Psoas muscle (tissue), 8 donors: Measurements from ENCODE around the gene PLA2G4B. TPM values are rescaled to one million over a fixed set of nuclear protein-coding genes. Genes with fewer than 3 reads are reported as not detected.

Source experiments
- ATAC-seq, 4 donors: fragments of 200-7000 bp; cut with Tn5 transposase; one replicate each; pipeline ENCODE4 v1.9.1; 2020; ENCODE audit warnings: moderate library complexity in 3 of 4, mild to moderate bottlenecking in 2 of 4
- DNase-seq, 2 donors: peaks; one replicate each; pipeline ENCODE4 v3.0.0-alpha.2; 2020
- H3K27ac ChIP-seq: fragments of 200-600 bp; one replicate; pipeline ENCODE4 v1.8.0; 2022
- H3K27me3 ChIP-seq, 3 donors: fragments of 200-600 bp in 1 of 3; one replicate each; pipeline versions ENCODE4 v1.6.1 to v1.8.0; 2013 to 2022; ENCODE audit warnings: low read length in 2 of 3, mild to moderate bottlenecking in 2 of 3, moderate library complexity in 1 of 3; ENCODE audit not compliant: insufficient read depth in 3 of 3
- H3K36me3 ChIP-seq, 2 donors: fragments of 200-600 bp in 1 of 2; one replicate each; pipeline versions ENCODE4 v1.6.1 to v1.8.0; 2013 to 2022; ENCODE audit warnings: low read depth in 1 of 2, mild to moderate bottlenecking in 1 of 2, moderate library complexity in 1 of 2; ENCODE audit not compliant: insufficient read depth in 1 of 2
- H3K4me1 ChIP-seq: fragments of 200-600 bp; one replicate; pipeline ENCODE4 v1.8.0; 2022
- H3K4me3 ChIP-seq: fragments of 200-600 bp; one replicate; pipeline ENCODE4 v1.8.0; 2022; ENCODE audit warnings: mild to moderate bottlenecking
- H3K9me3 ChIP-seq: fragments of 200-600 bp; one replicate; pipeline ENCODE4 v1.8.0; 2022
- CTCF ChIP-seq: fragments of 200-600 bp; IDR thresholded peaks from one replicate; pipeline ENCODE4 v1.8.0; 2022; ENCODE audit warnings: antibody characterized with exemption
- WGBS, 3 donors: extraction: QIAGEN DNeasy Blood & Tissue Kit; methylation state at CpG; one replicate each; pipeline versions ENCODE4 v1.1.6 to v1.1.7; 2013; 5-methylcytosine and 5-hydroxymethylcytosine counted together
- intact Hi-C, 2 donors: fragments of 100-400 bp; cut with DNase I; formaldehyde crosslinking; loops; one replicate each; pipeline versions ENCODE4 v1.11.0 to v1.14.2; 2022
- polyA plus RNA-seq, 3 donors: library from polyadenylated mRNA; stranded (reverse); fragments of 200-250 nt; gene quantifications; one replicate each; pipeline ENCODE4 v1.2.3, GENCODE V29; 2013
- total RNA-seq, 4 donors: library from RNA; stranded (reverse); fragmentation: NEBNext Ultra II Directional in 2 of 4; extraction: Animal tissue kit (Norgen Biotek cat#: 25700) in 2 of 4; gene quantifications; one replicate each; pipeline versions ENCODE4 v1.2.1 to v1.2.4, GENCODE V29; 2021 to 2023
- donor health status: healthy with polysubstance abuse.
- donor health status: DM: no; HTN: no; CAD: no; lungs with moderate emphysema.
- donor health status: Bipolar disorder and iron deficiency.
- donor health status: healthy.
- donor health status: DM: yes; HTN: yes; CAD: no.
- donor health status: DM: no; HTN: no; CAD: no.
- donor health status: DM: no; HTN: no; CAD: no.
- donor health status: DM: yes; HTN: yes; CAD: no.

PLA2G4B gene
- total and polyA plus RNA-seq, 7 donors = 1.1 to 4.3 (median 1.4) TPM

- TF ChIP-seq CTCF = no peak
- peaks cover 42% of the 10 kb centered on the region for H3K4me1 ChIP-seq
- 29 to 38% (median 35%) methylated on average over 5 of the region's 5 CpGs for WGBS, 3 donors
Observed at GRCh38 chr15:41790756-41791546, 47.7 kb upstream of the PLA2G4B start.

GRCh38 chr15:41791547-41791937 is 47.1 kb upstream of the PLA2G4B start:
- 69 to 77% (median 72%) methylated on average over 4 of the region's 4 CpGs for WGBS, 3 donors
- H3K4me1 ChIP-seq = peaks cover 42% of the 10 kb centered on the region
- intact Hi-C loops = no loop called here
- ATAC-seq (peak; percentile 31 to 59 (median 46)), DNase-seq (no peak)
- TF ChIP-seq CTCF = no peak
- no peaks in the 10 kb centered on the region for H3K36me3 ChIP-seq
- H3K27ac ChIP-seq = peak overlapping the region; percentile 70
- H3K27me3 ChIP-seq = no peaks in the 10 kb centered on the region
- no peak overlapping the region for H3K4me3 ChIP-seq
- H3K9me3 ChIP-seq = no peaks in the 10 kb centered on the region

More at GRCh38 chr15:41790756-41791546, 47.7 kb upstream of the PLA2G4B start:
- intact Hi-C loops = no loop called here
- DNase-seq (no peak), ATAC-seq (peak; percentile 54 to 75 (median 66))
- no peaks in the 10 kb centered on the region for H3K36me3 ChIP-seq
- peak overlapping the region; percentile 70 for H3K27ac ChIP-seq
- no peaks in the 10 kb centered on the region for H3K27me3 ChIP-seq
- H3K9me3 ChIP-seq = no peaks in the 10 kb centered on the region
- no peak overlapping the region for H3K4me3 ChIP-seq

- WGBS, 3 donors = 17 to 29% (median 18%) methylated on average over 5 of the region's 5 CpGs
- ATAC-seq (peak; percentile 56 to 80 (median 66)), DNase-seq (no peak)
- Histone ChIP-seq H3K9me3 (no peaks in the 10 kb centered on the region), H3K36me3 (no peaks in the 10 kb centered on the region), H3K4me1 (peaks cover 44% of the 10 kb centered on the region), H3K4me3 (no peak overlapping the region), H3K27ac (peak overlapping the region; percentile 70), H3K27me3 (no peaks in the 10 kb centered on the region)
- intact Hi-C loops = no loop called here
- no peak for TF ChIP-seq CTCF
Observed at GRCh38 chr15:41792000-41792637, 46.5 kb upstream of the PLA2G4B start.

GRCh38 chr15:41794081-41794480 is 44.6 kb upstream of the PLA2G4B start:
- TF ChIP-seq CTCF = no peak
- Histone ChIP-seq H3K27me3 (no peaks in the 10 kb centered on the region), H3K36me3 (no peaks in the 10 kb centered on the region), H3K27ac (no peak overlapping the region), H3K4me3 (no peak overlapping the region), H3K4me1 (peaks cover 42% of the 10 kb centered on the region), H3K9me3 (no peaks in the 10 kb centered on the region)
- DNase-seq (no peak), ATAC-seq (no peak)
- intact Hi-C loops = no loop called here
- WGBS, 3 donors = 70 to 85% (median 71%) methylated on average over 4 of the region's 4 CpGs
